ENCODE data around the gene MRPL34. TPM values are rescaled to one million over a fixed set of nuclear protein-coding genes. Genes with fewer than 3 reads are reported as not detected.

The MRPL34 gene
- total and polyA plus RNA-seq, 2 experiments from 2014 or later: 61.1 to 131 TPM

DNA sequence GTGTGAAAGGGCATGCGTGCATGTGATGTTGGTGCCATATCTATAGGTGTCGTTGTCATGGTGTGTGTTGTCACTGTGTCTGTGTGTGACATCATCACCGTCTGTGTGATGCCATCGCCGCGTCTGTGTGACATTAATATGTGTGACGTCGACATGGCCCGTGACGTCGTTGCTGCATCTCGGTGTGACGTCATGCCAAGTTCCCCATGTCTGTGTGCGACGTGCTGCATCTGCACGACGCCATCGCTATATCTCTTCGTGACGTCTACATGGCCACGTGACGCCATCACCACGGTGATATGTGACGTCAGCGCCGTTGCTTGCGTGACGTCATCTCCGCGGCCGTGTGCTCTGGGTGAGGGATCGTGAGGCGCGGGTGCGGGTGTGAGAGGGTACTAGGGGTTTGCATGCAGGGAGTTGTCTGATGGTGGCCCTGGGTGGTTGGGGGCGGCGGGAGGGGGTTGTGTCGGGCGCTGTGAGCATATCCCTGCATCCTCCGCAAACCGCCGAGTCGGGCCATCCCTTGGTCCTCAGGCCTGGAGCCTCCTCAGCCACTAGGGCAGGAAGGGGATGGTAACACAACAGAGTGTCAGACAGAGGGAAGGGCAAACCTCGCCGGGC lies 46.3 kb downstream of the MRPL34 start:
- Histone ChIP-seq H2AFZ (no peak overlapping the region), H4K20me1 (ENCODE audit: insufficient read depth, poor library complexity, severe bottlenecking) (no peaks in the 10 kb centered on the region), H3K36me3 (replicated peaks; ENCODE audit: insufficient read depth, low read depth) (no peaks in the 10 kb centered on the region), H3K4me1 (ENCODE audit: insufficient read depth) (no peaks in the 10 kb centered on the region), H3K27me3 (no peaks in the 10 kb centered on the region), H3K9me2 (replicated peaks; ENCODE audit: insufficient read depth) (no peaks in the 10 kb centered on the region), H3K4me3 (no peak overlapping the region), H3K9me3 (ENCODE audit: low read depth) (no peaks in the 10 kb centered on the region), H3K79me2 (no peaks in the 10 kb centered on the region), H3K27ac (no peak overlapping the region), H3K4me2 (no peak overlapping the region)
- 95% methylated on average over 41 of the region's 45 CpGs for WGBS (ENCODE audit: low lambda C conversion rate, missing lambda C conversion rate)
- DNase-seq (ENCODE audit: low spot score): no peak
- TF ChIP-seq CTCF (IDR thresholded peaks at IDR 0.05; ENCODE audit: poor library complexity): no peak
- no peak for TF ChIP-seq EZH2 (IDR thresholded peaks at IDR 0.05; ENCODE audit: borderline replicate concordance)
- no peak for TF ChIP-seq EZH2phosphoT487 (IDR thresholded peaks at IDR 0.05; ENCODE audit: low read depth, severe bottlenecking, unreplicated experiment)

- WGBS (ENCODE audit: low lambda C conversion rate, missing lambda C conversion rate): 79% methylated on average over 14 of the region's 14 CpGs
Measured at GRCh38 chr19:17352608-17353280, 47.1 kb downstream of the MRPL34 start.

DNA sequence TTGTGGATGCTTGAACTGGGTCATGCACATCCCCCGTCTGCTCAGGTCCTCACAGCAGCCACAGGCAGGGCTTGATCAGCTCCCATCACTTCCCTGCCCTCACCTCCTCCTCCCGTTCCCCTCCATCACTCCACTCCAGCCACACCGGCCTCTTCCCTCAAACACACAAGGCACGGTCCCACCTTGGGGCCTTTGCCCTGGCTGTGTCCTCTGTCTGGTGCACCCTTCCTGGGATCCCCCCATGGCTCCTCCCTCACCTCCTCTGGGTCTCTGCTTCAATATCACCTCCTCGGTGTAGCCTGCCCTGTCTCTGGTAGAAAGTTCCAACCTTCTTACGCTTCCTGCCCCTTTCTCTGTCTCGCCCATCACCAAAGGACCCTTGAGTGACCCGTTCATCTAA lies 47.7 kb downstream of the MRPL34 start:
- H3K9me3 ChIP-seq (ENCODE audit: low read depth): no peaks in the 10 kb centered on the region
- no peak for TF ChIP-seq EZH2phosphoT487 (IDR thresholded peaks at IDR 0.05; ENCODE audit: low read depth, severe bottlenecking, unreplicated experiment)
- TF ChIP-seq EZH2 (IDR thresholded peaks at IDR 0.05; ENCODE audit: borderline replicate concordance): no peak
- TF ChIP-seq CTCF (IDR thresholded peaks at IDR 0.05; ENCODE audit: poor library complexity): no peak
- 94% methylated on average over 7 of the region's 8 CpGs for WGBS (ENCODE audit: low lambda C conversion rate, missing lambda C conversion rate)

More at GRCh38 chr19:17352608-17353280, 47.1 kb downstream of the MRPL34 start:
- Histone ChIP-seq H3K36me3 (replicated peaks; ENCODE audit: insufficient read depth, low read depth) (no peaks in the 10 kb centered on the region), H3K9me3 (ENCODE audit: low read depth) (no peaks in the 10 kb centered on the region), H2AFZ (no peak overlapping the region), H3K9me2 (replicated peaks; ENCODE audit: insufficient read depth) (no peaks in the 10 kb centered on the region), H3K27ac (no peak overlapping the region), H3K27me3 (no peaks in the 10 kb centered on the region), H3K4me3 (no peak overlapping the region), H3K4me2 (no peak overlapping the region), H3K79me2 (no peaks in the 10 kb centered on the region), H4K20me1 (ENCODE audit: insufficient read depth, poor library complexity, severe bottlenecking) (no peaks in the 10 kb centered on the region), H3K4me1 (ENCODE audit: insufficient read depth) (peaks cover 2% of the 10 kb centered on the region)
- DNase-seq (ENCODE audit: low spot score): no peak
- TF ChIP-seq EZH2 (IDR thresholded peaks at IDR 0.05; ENCODE audit: borderline replicate concordance) (no peak), EZH2phosphoT487 (IDR thresholded peaks at IDR 0.05; ENCODE audit: low read depth, severe bottlenecking, unreplicated experiment) (no peak), CTCF (IDR thresholded peaks at IDR 0.05; ENCODE audit: poor library complexity) (no peak)

More for the DNA sequence above, 47.7 kb downstream of the MRPL34 start:
- no peaks in the 10 kb centered on the region for H3K9me2 ChIP-seq (replicated peaks; ENCODE audit: insufficient read depth)
- no peak for DNase-seq (ENCODE audit: low spot score)
- no peak overlapping the region for H3K27ac ChIP-seq
- H3K4me3 ChIP-seq: no peak overlapping the region
- H3K4me2 ChIP-seq: no peak overlapping the region
- H3K27me3 ChIP-seq: no peaks in the 10 kb centered on the region
- H2AFZ ChIP-seq: no peak overlapping the region
- no peaks in the 10 kb centered on the region for H3K79me2 ChIP-seq
- H3K36me3 ChIP-seq (replicated peaks; ENCODE audit: insufficient read depth, low read depth): no peaks in the 10 kb centered on the region
- no peaks in the 10 kb centered on the region for H4K20me1 ChIP-seq (ENCODE audit: insufficient read depth, poor library complexity, severe bottlenecking)
- peaks cover 5% of the 10 kb centered on the region for H3K4me1 ChIP-seq (ENCODE audit: insufficient read depth)

Other genes starting within 250 kb of the MRPL34 start
- 2.8 and 6.3 TPM in 2 replicates for gene HAUS8, start 230.4 kb upstream of the MRPL34 start, total RNA-seq
- 5.5 and 8.5 TPM in 2 replicates for gene HAUS8, start 230.4 kb upstream of the MRPL34 start, polyA plus RNA-seq
- 29.1 and 32.4 TPM in 2 replicates for gene MYO9B, start 230.1 kb upstream of the MRPL34 start, total RNA-seq
- 29.3 and 29.9 TPM in 2 replicates for gene MYO9B, start 230.1 kb upstream of the MRPL34 start, polyA plus RNA-seq
- gene USE1, start 90.5 kb upstream of the MRPL34 start, total RNA-seq: 22.4 and 26.9 TPM in 2 replicates
- 42.6 and 46.7 TPM in 2 replicates for gene USE1, start 90.5 kb upstream of the MRPL34 start, polyA plus RNA-seq
- gene OCEL1, start 79.6 kb upstream of the MRPL34 start, total RNA-seq: 9.5 and 15.3 TPM in 2 replicates
- gene OCEL1, start 79.6 kb upstream of the MRPL34 start, polyA plus RNA-seq: 44.7 and 47.7 TPM in 2 replicates
- 116 and 133 TPM in 2 replicates for gene NR2F6, start 60.0 kb upstream of the MRPL34 start, total RNA-seq
- gene NR2F6, start 60.0 kb upstream of the MRPL34 start, polyA plus RNA-seq: 157 and 169 TPM in 2 replicates
- gene USHBP1, start 41.1 kb upstream of the MRPL34 start, total RNA-seq: 3.0 TPM in 1 of 2 replicates, not detected in the other
- 0.98 and 1.2 TPM in 2 replicates for gene USHBP1, start 41.1 kb upstream of the MRPL34 start, polyA plus RNA-seq
- 63.8 and 71.4 TPM in 2 replicates for gene BABAM1, start 38.4 kb upstream of the MRPL34 start, total RNA-seq
- gene BABAM1, start 38.4 kb upstream of the MRPL34 start, polyA plus RNA-seq: 94.1 and 97.9 TPM in 2 replicates
- gene ANKLE1, start 24.0 kb upstream of the MRPL34 start, total RNA-seq: 0.28 and 0.90 TPM in 2 replicates
- gene ANKLE1, start 24.0 kb upstream of the MRPL34 start, polyA plus RNA-seq: 0.29 and 0.58 TPM in 2 replicates
- 12.9 and 15.9 TPM in 2 replicates for gene ABHD8, start 2.4 kb upstream of the MRPL34 start, total RNA-seq
- 17.6 and 19.3 TPM in 2 replicates for gene ABHD8, start 2.4 kb upstream of the MRPL34 start, polyA plus RNA-seq
- gene DDA1, start 3.7 kb downstream of the MRPL34 start, total RNA-seq: 29.4 and 43.1 TPM in 2 replicates
- 59.4 and 60.0 TPM in 2 replicates for gene DDA1, start 3.7 kb downstream of the MRPL34 start, polyA plus RNA-seq
- gene ANO8, start 29.0 kb downstream of the MRPL34 start, total RNA-seq: 4.6 and 7.3 TPM in 2 replicates
- 1.1 and 1.9 TPM in 2 replicates for gene ANO8, start 29.0 kb downstream of the MRPL34 start, polyA plus RNA-seq
- 18.1 and 20.9 TPM in 2 replicates for gene GTPBP3, start 31.7 kb downstream of the MRPL34 start, total RNA-seq
- gene GTPBP3, start 31.7 kb downstream of the MRPL34 start, polyA plus RNA-seq: 13.2 and 18.1 TPM in 2 replicates
- gene PLVAP, start 71.5 kb downstream of the MRPL34 start, total RNA-seq: 1.4 and 1.8 TPM in 2 replicates
- gene PLVAP, start 71.5 kb downstream of the MRPL34 start, polyA plus RNA-seq: 2.5 and 5.3 TPM in 2 replicates
- not detected in 2 replicates for gene CCDC194, start 88.3 kb downstream of the MRPL34 start, total RNA-seq
- 0.80 TPM in 1 of 2 replicates, not detected in the other for gene CCDC194, start 88.3 kb downstream of the MRPL34 start, polyA plus RNA-seq
- 43.2 and 50.1 TPM in 2 replicates for gene BST2, start 99.8 kb downstream of the MRPL34 start, total RNA-seq
- gene BST2, start 99.8 kb downstream of the MRPL34 start, polyA plus RNA-seq: 129 and 195 TPM in 2 replicates
- 36.1 and 46.4 TPM in 2 replicates for gene MVB12A, start 114.2 kb downstream of the MRPL34 start, total RNA-seq
- gene MVB12A, start 114.2 kb downstream of the MRPL34 start, polyA plus RNA-seq: 65.2 and 77.1 TPM in 2 replicates
- 1.0 and 1.2 TPM in 2 replicates for gene TMEM221, start 142.8 kb downstream of the MRPL34 start, total RNA-seq
- gene TMEM221, start 142.8 kb downstream of the MRPL34 start, polyA plus RNA-seq: 2.0 and 2.5 TPM in 2 replicates
- gene NXNL1, start 155.1 kb downstream of the MRPL34 start, total RNA-seq: not detected in 2 replicates
- 0.17 TPM in 1 of 2 replicates, not detected in the other for gene NXNL1, start 155.1 kb downstream of the MRPL34 start, polyA plus RNA-seq
- gene SLC27A1, start 164.7 kb downstream of the MRPL34 start, total RNA-seq: 6.2 and 8.7 TPM in 2 replicates
- gene SLC27A1, start 164.7 kb downstream of the MRPL34 start, polyA plus RNA-seq: 8.6 and 10.9 TPM in 2 replicates
- 89.9 and 94.4 TPM in 2 replicates for gene PGLS, start 205.8 kb downstream of the MRPL34 start, total RNA-seq
- 98.7 and 122 TPM in 2 replicates for gene PGLS, start 205.8 kb downstream of the MRPL34 start, polyA plus RNA-seq
- 55.4 and 61.3 TPM in 2 replicates for gene COLGALT1, start 249.8 kb downstream of the MRPL34 start, total RNA-seq
- 54.9 and 58.9 TPM in 2 replicates for gene COLGALT1, start 249.8 kb downstream of the MRPL34 start, polyA plus RNA-seq